ENCODE results near the gene ZNF669. TPM values are rescaled to one million over a fixed set of nuclear protein-coding genes. Genes with fewer than 3 reads are reported as not detected.

The ZNF669 gene
- total RNA-seq, 2 donors from 2014 or later: 8.4 to 11.6 TPM

DNA sequence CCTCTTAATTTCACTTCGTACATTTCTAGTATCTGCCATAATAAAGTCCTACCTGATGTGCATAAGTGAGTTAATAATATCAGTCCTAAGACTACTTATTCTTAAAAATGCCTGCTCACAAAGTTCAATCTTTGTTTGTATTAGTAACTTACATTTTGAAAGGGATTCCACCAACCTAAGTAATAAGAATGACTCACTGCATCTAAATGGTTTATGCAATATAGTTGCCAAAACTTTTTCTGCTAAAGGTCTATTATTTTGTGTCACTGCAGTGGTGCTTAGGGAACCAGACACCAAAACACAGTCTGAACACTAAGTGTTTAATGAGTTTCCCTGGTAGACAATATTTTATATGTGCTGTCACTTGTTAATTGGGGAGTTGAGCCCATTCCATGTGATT is 1.8 kb downstream of the ZNF669 start:
- Mint-ChIP-seq H3K27me3 (peaks cover 12% of the 10 kb centered on the region), H3K4me3 (no peak overlapping the region), H3K4me1 (peaks cover 9% of the 10 kb centered on the region), H3K36me3 (ENCODE audit: low read depth) (peaks cover 5% of the 10 kb centered on the region), H3K27ac (peak overlapping the region; percentile 12)
- DNase-seq: no peak
- no peak for ATAC-seq
- peaks cover 21% of the 10 kb centered on the region for H3K9me3 ChIP-seq (ENCODE audit: control insufficient read depth, low read length, poor library complexity, severe bottlenecking)

DNA sequence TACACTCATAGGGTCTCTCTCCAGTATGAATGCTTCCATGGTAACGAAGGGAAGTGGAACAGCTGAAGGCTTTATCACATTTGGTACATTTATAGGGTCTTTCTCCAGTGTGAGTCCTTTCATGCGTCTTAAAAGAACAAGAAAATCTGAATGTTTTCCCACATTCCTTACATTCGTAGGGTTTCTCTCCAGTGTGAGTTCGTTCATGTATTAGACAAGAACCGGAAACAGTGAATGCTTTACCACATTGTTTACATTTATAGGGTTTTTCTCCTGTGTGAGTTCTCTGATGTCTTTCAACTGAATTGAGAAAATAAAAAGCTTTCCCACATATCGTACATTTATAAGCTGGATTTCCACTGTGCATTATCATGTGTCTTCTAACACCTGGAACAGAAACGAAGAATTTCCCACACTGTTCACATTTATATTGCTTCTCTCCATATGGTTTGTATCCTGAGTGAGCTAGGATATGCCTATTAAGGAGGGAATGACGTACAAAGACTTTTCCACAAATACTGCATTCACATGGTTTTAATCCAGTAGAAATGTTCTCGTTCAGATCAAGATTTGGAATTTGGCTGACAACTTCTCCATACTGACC is 3.4 kb downstream of the ZNF669 start:
- ATAC-seq: no peak
- peaks cover 21% of the 10 kb centered on the region for H3K9me3 ChIP-seq (ENCODE audit: control insufficient read depth, low read length, poor library complexity, severe bottlenecking)
- Mint-ChIP-seq H3K4me1 (peaks cover 9% of the 10 kb centered on the region), H3K4me3 (no peak overlapping the region), H3K27ac (no peak overlapping the region), H3K36me3 (ENCODE audit: low read depth) (peaks cover 5% of the 10 kb centered on the region), H3K27me3 (no peaks in the 10 kb centered on the region)
- DNase-seq: no peak

DNA sequence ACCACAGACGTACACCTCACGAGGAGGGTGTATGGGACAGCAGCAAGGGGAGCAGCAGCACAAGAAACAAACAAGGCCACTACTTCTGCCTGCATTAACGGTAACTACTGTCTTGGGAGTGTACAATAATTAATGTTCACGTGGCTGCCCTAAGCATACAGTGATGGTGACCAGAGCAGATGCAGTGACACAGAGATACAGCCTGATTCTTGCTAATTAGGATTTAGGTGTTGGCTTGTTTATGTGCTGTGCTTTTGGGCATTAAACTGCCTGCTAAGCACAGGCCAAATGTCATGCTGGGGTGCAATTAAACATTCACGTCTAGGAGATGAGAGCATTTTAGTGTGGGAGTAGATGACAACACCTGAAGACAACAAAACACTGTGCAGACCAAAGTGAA is 7.2 kb downstream of the ZNF669 start:
- Mint-ChIP-seq H3K27ac (no peak overlapping the region), H3K4me1 (no peaks in the 10 kb centered on the region), H3K36me3 (ENCODE audit: low read depth) (peaks cover 5% of the 10 kb centered on the region), H3K4me3 (no peak overlapping the region), H3K27me3 (no peaks in the 10 kb centered on the region)
- ATAC-seq (no peak), DNase-seq (no peak)
- peaks cover 20% of the 10 kb centered on the region for H3K9me3 ChIP-seq (ENCODE audit: control insufficient read depth, low read length, poor library complexity, severe bottlenecking)

DNA sequence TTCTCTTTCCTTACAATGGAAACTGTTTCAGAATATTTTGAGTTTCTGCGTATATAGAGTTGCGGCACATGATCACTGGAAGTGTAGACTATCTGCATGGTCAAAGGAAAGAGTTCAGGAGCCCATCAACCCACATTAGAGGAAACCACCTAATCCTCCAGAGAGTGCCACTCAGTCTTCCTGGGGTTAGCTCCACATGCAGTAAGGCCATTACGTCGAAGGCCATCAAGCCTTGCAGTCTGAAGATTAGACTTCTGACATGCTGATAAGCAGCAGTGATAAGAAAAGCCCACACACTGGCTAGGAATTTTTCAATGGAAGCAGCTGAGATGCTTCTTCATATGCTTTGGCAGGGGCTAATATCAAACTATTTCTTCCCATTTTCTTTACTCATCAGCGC is 7.6 kb downstream of the ZNF669 start:
- ATAC-seq: no peak
- DNase-seq: no peak
- Mint-ChIP-seq H3K27me3 (no peaks in the 10 kb centered on the region), H3K4me1 (no peaks in the 10 kb centered on the region), H3K27ac (no peak overlapping the region), H3K4me3 (no peak overlapping the region), H3K36me3 (ENCODE audit: low read depth) (peaks cover 1% of the 10 kb centered on the region)
- peaks cover 16% of the 10 kb centered on the region for H3K9me3 ChIP-seq (ENCODE audit: control insufficient read depth, low read length, poor library complexity, severe bottlenecking)

DNA sequence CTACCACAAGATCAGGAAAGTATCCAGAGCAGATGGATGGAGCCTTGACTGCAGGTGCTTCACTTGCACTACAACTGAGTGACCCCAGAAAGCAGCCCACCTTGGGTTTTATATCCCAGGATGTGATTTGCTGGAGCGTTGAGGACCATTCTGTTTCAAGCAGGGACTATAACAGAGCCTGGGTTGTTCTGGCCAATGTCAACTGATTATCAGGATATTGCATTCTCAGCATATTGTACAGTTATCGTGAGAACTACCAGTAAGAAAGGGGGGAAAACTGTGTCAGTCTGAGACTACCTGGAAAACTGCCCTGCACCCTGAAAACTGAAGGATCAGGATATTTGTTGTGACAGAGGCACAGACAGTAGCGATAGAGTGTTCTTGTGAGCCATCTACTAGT is 8.0 kb downstream of the ZNF669 start:
- ATAC-seq: no peak
- no peak overlapping the region for H3K27ac Mint-ChIP-seq
- no peaks in the 10 kb centered on the region for H3K27me3 Mint-ChIP-seq
- no peaks in the 10 kb centered on the region for H3K36me3 Mint-ChIP-seq (ENCODE audit: low read depth)
- peaks cover 14% of the 10 kb centered on the region for H3K9me3 ChIP-seq (ENCODE audit: control insufficient read depth, low read length, poor library complexity, severe bottlenecking)
- no peaks in the 10 kb centered on the region for H3K4me1 Mint-ChIP-seq
- no peak for DNase-seq
- H3K4me3 Mint-ChIP-seq: no peak overlapping the region

DNA sequence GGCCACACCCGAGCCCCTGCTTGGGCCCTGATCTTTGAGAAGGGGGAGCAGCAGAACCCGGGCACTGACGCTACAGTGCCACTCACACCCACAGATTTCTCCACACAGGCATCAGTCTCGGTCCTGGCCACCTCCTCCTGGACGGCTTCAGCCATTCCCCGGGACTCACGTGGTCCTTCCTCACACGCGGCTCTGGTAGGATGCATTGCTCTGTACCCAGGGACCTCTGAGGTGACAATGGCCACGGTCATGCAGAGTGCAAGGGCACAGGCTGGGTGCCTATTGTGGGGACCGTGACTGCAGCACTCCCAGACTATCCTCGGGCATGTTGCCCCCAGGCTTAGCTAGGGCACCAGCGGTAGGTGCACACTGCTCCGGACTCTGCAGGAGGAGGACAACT is 13.7 kb downstream of the ZNF669 start:
- ATAC-seq (no peak), DNase-seq (no peak)
- Mint-ChIP-seq H3K4me3 (no peak overlapping the region), H3K36me3 (ENCODE audit: low read depth) (no peaks in the 10 kb centered on the region), H3K4me1 (no peaks in the 10 kb centered on the region), H3K27me3 (no peaks in the 10 kb centered on the region), H3K27ac (no peak overlapping the region)
- H3K9me3 ChIP-seq (ENCODE audit: control insufficient read depth, low read length, poor library complexity, severe bottlenecking): peaks cover 3% of the 10 kb centered on the region

DNA sequence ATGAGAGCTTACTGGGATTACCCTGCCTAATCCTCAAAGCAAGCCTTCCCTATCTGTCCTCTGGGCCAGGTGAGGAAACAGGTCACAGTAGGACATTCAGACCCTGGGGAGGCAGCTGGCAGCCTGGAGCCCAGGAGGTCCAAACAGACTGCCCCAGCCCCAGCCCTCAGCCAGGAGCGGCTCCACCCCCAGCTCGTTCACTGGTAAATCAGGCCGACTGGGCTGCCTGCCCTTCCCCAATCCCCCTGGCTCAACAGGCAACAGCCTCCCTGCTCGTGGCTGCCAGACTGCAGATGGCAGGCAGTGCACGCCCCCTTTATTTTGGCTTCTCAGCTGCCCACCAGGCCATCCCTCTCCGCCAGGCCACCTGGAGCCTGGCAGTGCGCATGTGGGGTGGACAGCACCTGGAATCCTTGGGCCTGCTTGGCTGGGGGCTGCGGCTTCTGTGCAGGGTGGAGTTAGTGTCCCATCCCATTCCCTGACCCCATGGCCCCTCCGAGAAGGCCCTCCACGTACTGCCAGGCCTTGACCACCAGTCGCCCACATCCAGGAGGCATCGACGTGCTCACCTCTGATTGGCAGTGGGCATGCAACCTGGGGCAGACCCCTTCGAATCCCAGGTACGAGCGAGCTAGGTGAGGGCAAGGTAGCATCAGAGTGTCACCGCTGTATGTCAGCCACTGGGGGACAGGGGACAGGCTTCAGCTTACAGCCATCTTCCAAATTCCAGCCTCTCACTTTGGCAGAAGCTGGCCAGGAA is 14.4 kb downstream of the ZNF669 start:
- Mint-ChIP-seq H3K4me3 (no peak overlapping the region), H3K4me1 (no peaks in the 10 kb centered on the region), H3K27me3 (peaks cover 5% of the 10 kb centered on the region), H3K36me3 (ENCODE audit: low read depth) (no peaks in the 10 kb centered on the region), H3K27ac (no peak overlapping the region)
- ATAC-seq (no peak), DNase-seq (no peak)
- H3K9me3 ChIP-seq (ENCODE audit: control insufficient read depth, low read length, poor library complexity, severe bottlenecking): peaks cover 3% of the 10 kb centered on the region

DNA sequence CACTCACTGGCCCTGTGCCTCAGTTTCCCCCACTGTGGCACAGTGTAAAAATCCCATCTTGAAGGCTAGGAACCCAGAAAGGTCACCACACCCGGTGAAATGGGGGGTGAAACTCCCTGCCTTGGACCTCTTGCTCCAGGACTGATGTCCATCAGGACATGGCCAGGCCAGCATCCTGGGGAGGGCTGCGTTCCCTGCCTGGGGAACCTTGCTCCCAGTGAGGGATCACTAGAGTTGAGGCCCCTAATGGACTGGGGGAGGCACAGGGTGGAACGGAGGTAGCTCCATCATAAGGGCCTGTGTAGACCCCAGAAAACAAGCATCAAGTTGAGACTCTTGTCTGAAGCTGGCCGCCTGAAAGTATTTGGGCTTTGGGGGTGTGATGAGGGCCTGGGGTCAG is 15.2 kb downstream of the ZNF669 start:
- no peak for ATAC-seq
- no peaks in the 10 kb centered on the region for H3K9me3 ChIP-seq (ENCODE audit: control insufficient read depth, low read length, poor library complexity, severe bottlenecking)
- Mint-ChIP-seq H3K27ac (no peak overlapping the region), H3K4me3 (no peak overlapping the region), H3K27me3 (peaks cover 7% of the 10 kb centered on the region), H3K4me1 (no peaks in the 10 kb centered on the region), H3K36me3 (ENCODE audit: low read depth) (no peaks in the 10 kb centered on the region)
- no peak for DNase-seq

DNA sequence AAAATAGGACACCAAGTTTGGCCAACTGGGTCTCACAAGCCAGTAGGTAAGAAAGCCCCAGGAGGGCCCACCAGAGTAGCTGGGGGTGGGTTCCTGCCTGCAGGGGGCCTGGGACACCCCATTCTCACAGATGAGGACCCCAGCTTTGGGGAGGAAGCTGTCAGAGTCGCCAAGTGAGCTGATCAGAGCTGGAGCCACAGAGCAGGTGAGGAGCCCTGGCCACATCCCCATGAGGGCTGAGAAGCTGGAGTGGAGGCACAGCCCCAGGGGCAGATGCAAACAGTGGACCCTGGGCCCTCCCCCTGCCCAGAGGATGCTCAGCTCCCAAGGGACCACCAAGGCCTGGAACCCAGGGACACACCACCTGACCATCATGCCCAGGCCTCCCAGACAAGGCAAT is 16.9 kb downstream of the ZNF669 start:
- H3K4me3 Mint-ChIP-seq: no peak overlapping the region
- no peaks in the 10 kb centered on the region for H3K4me1 Mint-ChIP-seq
- peaks cover 7% of the 10 kb centered on the region for H3K27me3 Mint-ChIP-seq
- DNase-seq (no peak), ATAC-seq (no peak)
- H3K9me3 ChIP-seq (ENCODE audit: control insufficient read depth, low read length, poor library complexity, severe bottlenecking): no peaks in the 10 kb centered on the region
- H3K36me3 Mint-ChIP-seq (ENCODE audit: low read depth): no peaks in the 10 kb centered on the region
- no peak overlapping the region for H3K27ac Mint-ChIP-seq

DNA sequence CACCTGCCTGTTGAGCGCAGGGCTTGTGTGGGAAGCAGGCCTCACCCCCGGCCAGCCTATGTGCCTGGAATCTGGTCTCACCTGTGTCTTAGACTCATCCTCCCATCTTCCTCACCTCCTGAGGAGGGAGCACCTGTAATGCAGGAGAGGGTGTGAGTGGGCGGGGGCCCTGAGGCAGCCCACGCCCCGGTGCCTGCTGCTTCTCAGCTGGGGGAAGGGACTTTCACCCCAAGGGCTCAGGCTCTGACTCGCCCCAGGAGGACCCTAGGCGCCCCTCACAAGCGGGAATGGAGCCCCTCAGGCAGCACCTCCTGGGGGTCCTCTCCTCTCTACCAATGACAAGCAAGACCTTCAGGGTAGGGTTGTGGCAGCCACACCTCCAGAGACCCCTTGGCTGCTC is 18.8 kb downstream of the ZNF669 start:
- Mint-ChIP-seq H3K4me1 (no peaks in the 10 kb centered on the region), H3K4me3 (no peak overlapping the region), H3K36me3 (ENCODE audit: low read depth) (no peaks in the 10 kb centered on the region), H3K27ac (no peak overlapping the region), H3K27me3 (peaks cover 7% of the 10 kb centered on the region)
- no peaks in the 10 kb centered on the region for H3K9me3 ChIP-seq (ENCODE audit: control insufficient read depth, low read length, poor library complexity, severe bottlenecking)
- ATAC-seq (no peak), DNase-seq (no peak)

DNA sequence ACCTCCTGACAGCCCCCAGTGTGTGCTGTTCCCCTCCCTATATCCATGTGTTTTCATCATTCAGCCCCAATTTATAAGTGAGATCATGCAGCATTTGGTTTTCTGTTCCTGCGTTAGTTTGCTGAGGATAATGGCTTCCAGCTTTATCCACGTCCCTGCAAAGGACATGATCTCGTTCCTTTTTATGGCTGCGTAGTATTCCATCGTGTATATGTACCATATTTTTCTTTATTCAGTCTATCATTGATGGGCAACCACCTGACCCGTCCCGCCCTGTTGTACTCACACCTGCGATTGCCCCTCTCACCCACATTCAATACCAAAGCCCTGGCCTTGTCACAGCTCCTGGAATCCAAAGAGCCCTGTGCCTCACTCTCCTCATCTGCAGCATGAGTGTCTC is 19.4 kb downstream of the ZNF669 start:
- Mint-ChIP-seq H3K4me1 (no peaks in the 10 kb centered on the region), H3K27ac (no peak overlapping the region), H3K36me3 (ENCODE audit: low read depth) (no peaks in the 10 kb centered on the region), H3K27me3 (peaks cover 7% of the 10 kb centered on the region), H3K4me3 (no peak overlapping the region)
- DNase-seq (no peak), ATAC-seq (no peak)
- H3K9me3 ChIP-seq (ENCODE audit: control insufficient read depth, low read length, poor library complexity, severe bottlenecking): no peaks in the 10 kb centered on the region

DNA sequence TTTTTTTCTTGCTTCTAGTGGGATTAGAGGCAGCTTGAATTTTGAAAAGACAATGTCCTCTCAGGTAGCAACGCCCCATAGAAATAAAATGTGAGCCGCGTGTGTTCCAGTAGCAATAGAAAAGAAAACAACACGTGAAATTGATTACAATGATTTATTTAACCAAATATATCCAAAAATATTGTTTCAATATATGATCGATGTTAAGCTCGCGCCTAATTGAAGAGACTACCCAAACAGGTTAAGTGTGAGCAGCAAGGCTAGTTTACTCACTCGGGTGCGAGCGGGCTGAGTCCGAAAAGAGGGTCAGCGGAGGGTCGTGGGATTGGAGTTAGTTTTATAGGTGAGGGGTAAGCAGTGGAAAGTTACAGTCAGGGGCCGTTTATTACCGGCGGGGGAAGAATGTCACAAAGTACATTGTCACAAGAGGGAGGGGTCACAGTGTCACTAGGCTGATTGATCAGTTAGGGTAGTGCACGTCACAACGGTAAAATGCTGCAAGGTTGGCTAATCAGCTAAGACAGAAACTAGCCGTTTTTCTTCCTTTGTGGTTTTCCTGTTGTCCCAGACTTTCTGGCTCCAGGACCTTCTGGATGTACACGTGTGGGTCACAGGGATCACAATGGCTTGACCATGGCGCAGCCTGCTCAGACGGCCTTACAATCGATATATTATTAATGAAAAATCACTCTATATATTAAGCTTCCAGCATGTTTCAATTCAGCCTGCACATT is 24.8 kb downstream of the ZNF669 start:
- Mint-ChIP-seq H3K27me3 (no peaks in the 10 kb centered on the region), H3K27ac (peak overlapping the region; percentile 78), H3K4me1 (peaks cover 17% of the 10 kb centered on the region), H3K36me3 (ENCODE audit: low read depth) (no peaks in the 10 kb centered on the region), H3K4me3 (peak overlapping the region; percentile 93)
- ATAC-seq (no peak), DNase-seq (no peak)
- no peaks in the 10 kb centered on the region for H3K9me3 ChIP-seq (ENCODE audit: control insufficient read depth, low read length, poor library complexity, severe bottlenecking)

DNA sequence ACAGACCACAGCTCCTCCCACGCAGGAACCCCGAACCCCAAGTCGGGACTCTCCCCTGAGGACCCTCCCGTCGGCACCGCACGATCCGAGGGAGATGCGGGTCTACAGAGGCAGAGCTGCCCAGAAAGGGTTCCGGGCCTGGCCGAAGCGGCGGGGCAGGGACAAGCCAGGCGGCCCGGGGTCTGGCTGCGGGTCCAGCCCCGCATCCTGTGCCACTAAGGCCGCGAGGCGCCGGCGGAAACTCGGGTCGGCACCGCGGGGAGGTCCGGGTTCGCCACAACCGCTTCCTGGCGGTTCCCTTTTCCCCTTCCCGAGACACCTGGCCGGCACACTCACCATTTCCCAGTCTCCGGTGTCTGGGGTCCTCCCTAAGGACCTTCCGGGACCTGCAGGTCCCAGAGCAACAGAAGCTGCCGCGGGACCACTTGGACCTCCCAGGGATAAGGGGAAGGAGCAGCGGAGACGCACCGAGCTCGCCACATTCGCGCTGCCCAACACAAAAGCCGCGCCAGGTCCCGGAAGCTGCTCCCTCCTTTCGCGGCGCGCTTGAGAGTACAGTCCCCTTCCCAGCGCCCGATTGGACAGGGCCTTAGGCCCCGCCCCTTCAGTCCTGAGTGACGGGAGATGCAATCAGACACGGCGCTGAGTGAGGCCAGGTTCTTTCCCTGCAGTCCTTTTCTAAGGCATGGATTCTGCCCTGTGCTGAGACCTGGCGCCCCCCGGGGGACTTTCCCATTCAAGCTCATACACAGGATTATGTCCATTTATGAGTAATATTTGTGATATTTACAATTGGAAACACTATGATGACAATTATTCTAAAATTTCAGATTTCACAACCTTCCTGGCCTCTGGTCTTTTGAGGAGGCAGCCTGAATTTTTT is 25.7 kb downstream of the ZNF669 start, which contains the start of gene ZNF670:
Gene ZNF670, minus strand, starts transcription at position 554 of the 883 bp plus-strand sequence. Its CDS starts 215 bp downstream, at position 339.
- H3K4me3 Mint-ChIP-seq: peak within 1 kb of the TSS; percentile 93
- H3K27me3 Mint-ChIP-seq: no peaks in the 10 kb centered on the region
- H3K4me1 Mint-ChIP-seq: peaks cover 17% of the 10 kb centered on the region
- peak within 1 kb of the TSS; percentile 78 for H3K27ac Mint-ChIP-seq
- ATAC-seq: peak; percentile 98
- peak; percentile 60 to 66 (median 60) for DNase-seq
- no peaks in the 10 kb centered on the region for H3K9me3 ChIP-seq (ENCODE audit: control insufficient read depth, low read length, poor library complexity, severe bottlenecking)
- H3K36me3 Mint-ChIP-seq (ENCODE audit: low read depth): no peaks in the 10 kb centered on the region

Data from T-helper 17 cell (primary cell).